ENCODE results near the gene RPL35. TPM values are rescaled to one million over a fixed set of nuclear protein-coding genes. Genes with fewer than 3 reads are reported as not detected.

RPL35 gene
- total RNA-seq, 1 donor from 2014 or later, result 794 TPM

DNA sequence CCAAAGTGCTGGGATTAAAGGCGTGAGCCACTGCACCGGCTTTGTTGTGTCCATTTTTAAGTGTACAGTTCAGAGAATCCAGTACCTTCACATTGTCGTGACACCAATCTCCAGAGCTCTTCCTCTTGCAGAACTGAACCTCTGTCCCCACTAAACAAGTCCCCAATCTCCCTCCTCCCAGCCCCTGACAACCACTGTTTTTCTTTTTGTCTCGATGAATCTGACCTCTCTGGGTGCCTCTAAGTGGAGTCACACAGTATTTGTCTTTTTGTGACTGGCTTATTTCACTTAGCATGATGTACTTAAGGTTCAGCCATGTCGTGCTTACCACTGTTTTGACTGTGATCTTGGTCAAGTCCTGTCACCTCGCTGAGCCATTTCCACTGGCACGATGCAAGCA is 6.9 kb downstream of the RPL35 start:
- DNase-seq (no peak), ATAC-seq (no peak)
- Histone ChIP-seq H3K4me3 (no peak overlapping the region), H3K36me3 (peaks cover 35% of the 10 kb centered on the region), H3K27ac (no peak overlapping the region), H3K9me3 (no peaks in the 10 kb centered on the region), H3K27me3 (no peaks in the 10 kb centered on the region), H3K4me1 (peaks cover 14% of the 10 kb centered on the region)
- intact Hi-C loops (cut with DNase I), result no loop called here
- TF ChIP-seq, protein P1, sequence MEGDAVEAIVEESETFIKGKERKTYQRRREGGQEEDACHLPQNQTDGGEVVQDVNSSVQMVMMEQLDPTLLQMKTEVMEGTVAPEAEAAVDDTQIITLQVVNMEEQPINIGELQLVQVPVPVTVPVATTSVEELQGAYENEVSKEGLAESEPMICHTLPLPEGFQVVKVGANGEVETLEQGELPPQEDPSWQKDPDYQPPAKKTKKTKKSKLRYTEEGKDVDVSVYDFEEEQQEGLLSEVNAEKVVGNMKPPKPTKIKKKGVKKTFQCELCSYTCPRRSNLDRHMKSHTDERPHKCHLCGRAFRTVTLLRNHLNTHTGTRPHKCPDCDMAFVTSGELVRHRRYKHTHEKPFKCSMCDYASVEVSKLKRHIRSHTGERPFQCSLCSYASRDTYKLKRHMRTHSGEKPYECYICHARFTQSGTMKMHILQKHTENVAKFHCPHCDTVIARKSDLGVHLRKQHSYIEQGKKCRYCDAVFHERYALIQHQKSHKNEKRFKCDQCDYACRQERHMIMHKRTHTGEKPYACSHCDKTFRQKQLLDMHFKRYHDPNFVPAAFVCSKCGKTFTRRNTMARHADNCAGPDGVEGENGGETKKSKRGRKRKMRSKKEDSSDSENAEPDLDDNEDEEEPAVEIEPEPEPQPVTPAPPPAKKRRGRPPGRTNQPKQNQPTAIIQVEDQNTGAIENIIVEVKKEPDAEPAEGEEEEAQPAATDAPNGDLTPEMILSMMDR (IDR thresholded peaks at IDR 0.05), result no peak

DNA sequence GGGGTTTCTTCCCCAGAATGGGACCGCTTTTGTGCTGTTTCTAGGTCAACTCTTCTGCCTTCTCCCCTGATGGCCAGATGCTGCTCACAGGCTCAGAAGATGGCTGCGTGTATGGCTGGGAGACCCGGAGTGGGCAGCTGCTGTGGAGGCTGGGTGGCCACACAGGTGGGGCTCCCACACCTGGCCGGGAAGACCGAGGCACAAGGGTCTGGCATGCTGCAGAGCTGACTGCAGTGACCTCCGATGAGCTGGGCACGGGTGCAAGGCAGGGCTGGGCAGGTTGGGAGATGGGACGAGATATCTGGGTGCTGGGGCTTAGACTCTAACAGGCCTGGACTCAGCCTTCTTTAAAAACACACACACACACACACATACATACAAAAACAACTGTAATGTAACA is 7.6 kb downstream of the RPL35 start:
- TF ChIP-seq, protein P1 (IDR thresholded peaks at IDR 0.05), result no peak
- Histone ChIP-seq H3K9me3 (no peaks in the 10 kb centered on the region), H3K27me3 (no peaks in the 10 kb centered on the region), H3K36me3 (peaks cover 28% of the 10 kb centered on the region), H3K4me1 (peaks cover 9% of the 10 kb centered on the region), H3K27ac (no peak overlapping the region), H3K4me3 (no peak overlapping the region)
- intact Hi-C loops (cut with DNase I), result no loop called here
- no peak for ATAC-seq
- DNase-seq, result no peak

DNA sequence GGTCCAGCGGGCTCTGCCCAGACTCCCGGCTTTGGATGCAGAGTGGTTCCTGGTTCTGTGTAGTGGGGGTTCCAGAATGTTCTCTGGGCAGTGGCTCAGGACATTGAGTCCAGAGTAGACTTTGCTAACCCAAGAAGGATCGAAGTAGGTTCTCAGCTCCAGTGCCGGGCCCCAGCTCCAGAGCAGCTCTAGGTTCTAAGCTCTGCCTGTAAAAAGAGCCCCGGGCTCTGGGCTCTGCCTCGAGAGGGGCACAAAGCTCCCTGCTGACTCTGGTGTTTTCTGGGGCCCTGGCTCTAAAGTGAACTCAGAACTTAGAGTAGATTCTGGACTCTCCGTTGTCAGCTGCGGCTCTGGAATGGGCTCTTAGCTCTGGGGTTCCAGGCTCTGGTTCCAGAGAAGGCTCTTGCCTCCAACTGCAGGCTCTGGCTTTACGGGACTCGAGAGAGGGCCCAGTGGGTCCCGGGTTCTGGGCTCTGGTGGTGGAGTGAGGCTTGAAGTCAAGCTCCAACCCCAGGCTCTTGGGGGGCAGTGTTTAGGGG is 8.1 kb downstream of the RPL35 start:
- ATAC-seq, result no peak
- Histone ChIP-seq H3K27me3 (no peaks in the 10 kb centered on the region), H3K27ac (no peak overlapping the region), H3K9me3 (no peaks in the 10 kb centered on the region), H3K4me3 (peak overlapping the region; percentile 42), H3K4me1 (peaks cover 9% of the 10 kb centered on the region), H3K36me3 (peaks cover 23% of the 10 kb centered on the region)
- intact Hi-C loops (cut with DNase I), result loop anchor here (2.0 kb wide), 1 partner anchor 81 kb away; no protein-coding TSS in a partner anchor
- TF ChIP-seq, protein P1 (IDR thresholded peaks at IDR 0.05), result no peak
- DNase-seq, result no peak

DNA sequence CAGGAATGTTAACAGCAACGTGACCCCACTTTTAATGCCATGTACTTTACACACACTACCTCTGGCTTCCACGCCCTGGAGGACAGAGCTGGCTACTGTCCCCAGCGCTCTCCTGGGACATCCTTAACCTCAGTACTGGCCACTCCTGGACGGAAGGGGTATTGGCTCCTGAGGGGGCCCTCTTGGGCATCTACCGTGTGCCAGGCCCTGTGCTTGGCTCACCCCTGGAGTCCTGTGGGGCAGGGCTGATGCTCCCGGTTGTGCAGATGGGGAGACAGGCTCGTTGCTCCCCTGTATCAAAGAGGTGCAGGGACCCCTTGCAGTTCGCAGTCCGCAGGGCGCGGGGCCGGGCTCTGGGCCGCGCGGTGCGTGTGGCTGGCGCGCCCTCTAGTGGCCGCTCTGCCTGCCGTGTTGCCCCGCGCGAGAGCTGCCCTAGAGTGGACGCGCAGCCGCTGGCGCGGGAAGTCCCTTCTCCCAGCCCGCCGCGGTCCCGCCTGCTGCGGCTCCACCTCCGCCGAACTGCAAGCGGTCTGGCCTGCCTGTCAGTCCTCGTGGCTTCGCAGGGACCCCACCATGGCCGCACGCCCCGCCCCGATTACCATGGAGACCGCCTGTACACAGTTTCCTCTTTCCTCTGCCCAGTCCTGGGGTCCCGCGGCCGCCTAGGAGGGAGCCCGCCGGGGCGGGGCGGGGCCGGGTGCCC is 8.8 kb downstream of the RPL35 start, which contains the start of gene WDR38:
Gene WDR38, plus strand, starts transcription at position 632 of the 703 bp plus-strand sequence. CDS start 72 bp downstream, outside the sequence.
- intact Hi-C loops (cut with DNase I), result loop anchor here (2.0 kb wide), 1 partner anchor 80 kb away; no protein-coding TSS in a partner anchor
- Histone ChIP-seq H3K36me3 (peaks cover 16% of the 10 kb centered on the region), H3K4me3 (peak within 1 kb of the TSS; percentile 42), H3K27me3 (no peaks in the 10 kb centered on the region), H3K9me3 (no peaks in the 10 kb centered on the region), H3K4me1 (peaks cover 9% of the 10 kb centered on the region), H3K27ac (no peak within 1 kb of the TSS)
- TF ChIP-seq, protein P1 (IDR thresholded peaks at IDR 0.05), result peak; percentile 98
- peak; percentile 94 for ATAC-seq
- DNase-seq, result peak; percentile 88

DNA sequence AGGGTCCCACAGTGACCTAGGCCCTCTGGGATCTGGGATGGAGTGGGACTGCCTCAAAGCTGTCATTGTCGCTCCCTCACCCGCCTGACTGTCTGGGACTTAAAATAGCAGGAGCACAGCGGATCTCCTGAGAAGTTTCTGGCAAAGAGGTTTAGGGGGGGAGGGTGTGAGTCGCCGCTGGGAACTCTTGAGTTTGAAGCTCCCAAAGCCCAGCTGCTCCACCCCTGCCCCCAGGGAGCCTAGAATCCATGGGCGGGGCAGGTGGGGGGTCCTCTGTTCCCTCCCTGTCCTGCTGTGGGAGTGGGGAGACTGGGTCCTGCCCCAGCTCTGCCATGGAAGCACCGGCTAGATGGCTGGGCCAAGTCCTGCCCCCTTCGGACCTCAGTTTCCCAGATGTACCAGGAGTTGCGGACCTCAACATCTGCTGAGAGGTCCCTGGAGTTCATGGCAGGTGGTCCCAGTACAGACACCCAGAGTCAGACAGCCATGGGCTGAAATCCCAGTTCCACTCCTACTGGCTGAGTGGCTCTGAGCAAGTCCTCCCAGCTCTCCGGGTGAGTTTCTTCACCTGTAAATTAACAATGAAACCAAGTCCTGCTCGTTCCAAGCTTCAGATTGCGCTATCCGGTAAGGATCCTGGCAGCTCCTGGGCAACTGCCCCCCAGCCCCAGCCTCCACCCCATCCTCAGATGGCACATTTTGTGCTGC is 9.5 kb downstream of the RPL35 start:
- H3K4me1 ChIP-seq, result peaks cover 9% of the 10 kb centered on the region
- TF ChIP-seq, protein P1 (IDR thresholded peaks at IDR 0.05), result no peak
- DNase-seq (no peak), ATAC-seq (no peak)
- H3K9me3 ChIP-seq, result no peaks in the 10 kb centered on the region
- intact Hi-C loops (cut with DNase I), result loop anchor here (2.0 kb wide), 1 partner anchor 79 kb away; no protein-coding TSS in a partner anchor
- no peak overlapping the region for H3K27ac ChIP-seq
- peak overlapping the region; percentile 42 for H3K4me3 ChIP-seq
- H3K27me3 ChIP-seq, result no peaks in the 10 kb centered on the region
- H3K36me3 ChIP-seq, result peaks cover 9% of the 10 kb centered on the region
